Smooth muscle cell (in vitro differentiated cells): Measurements from ENCODE around the gene COQ8A. TPM values are rescaled to one million over a fixed set of nuclear protein-coding genes. Genes with fewer than 3 reads are reported as not detected.

ENCODE experiments used
- DNase-seq: peaks from one replicate; lab custom pipeline; 2025; ENCODE audit not compliant: unreplicated experiment; lab: John Stamatoyannopoulos, UW
- H2AFZ ChIP-seq: fragments of 200-600 bp; sonication (generic); 2 replicates; pipeline ENCODE4 v1.6.0; 2016; ENCODE audit warnings: antibody characterized with exemption, low read depth, mild to moderate bottlenecking
- H3F3A ChIP-seq: fragments of 200-600 bp; sonication (generic); 2 replicates; pipeline ENCODE4 v1.6.0; 2017; ENCODE audit warnings: antibody characterized with exemption, low read depth
- H3K27ac ChIP-seq: fragments of 200-600 bp; sonication (generic); 2 replicates; pipeline ENCODE4 v1.5.1; 2016; ENCODE audit warnings: low read depth, mild to moderate bottlenecking
- H3K27me3 ChIP-seq: fragments of 200-600 bp; sonication (generic); 2 replicates; pipeline ENCODE4 v1.6.1; 2016; ENCODE audit warnings: low read depth, mild to moderate bottlenecking
- H3K36me3 ChIP-seq: fragments of 200-600 bp; sonication (generic); 2 replicates; pipeline ENCODE4 v1.5.1; 2016; ENCODE audit warnings: low read depth
- H3K4me1 ChIP-seq: fragments of 200-600 bp; sonication (generic); 2 replicates; pipeline ENCODE4 v1.5.1; 2016; ENCODE audit warnings: low read depth
- H3K4me2 ChIP-seq: fragments of 200-600 bp; sonication (generic); 2 replicates; pipeline ENCODE4 v1.6.0; 2016; ENCODE audit warnings: mild to moderate bottlenecking
- H3K4me3 ChIP-seq: fragments of 200-600 bp; sonication (generic); 2 replicates; pipeline ENCODE4 v1.5.1; 2016; ENCODE audit warnings: mild to moderate bottlenecking
- H3K79me2 ChIP-seq: fragments of 200-600 bp; sonication (generic); 2 replicates; pipeline ENCODE4 v1.6.0; 2016; ENCODE audit warnings: low read depth, mild to moderate bottlenecking
- H3K9ac ChIP-seq: fragments of 200-600 bp; sonication (generic); 2 replicates; pipeline ENCODE4 v1.6.0; 2016; ENCODE audit warnings: low read depth
- H3K9me3 ChIP-seq: fragments of 200-600 bp; sonication (generic); replicated peaks from 2 replicates; pipeline ENCODE4 v1.5.1; 2016; ENCODE audit warnings: low read depth
- H4K20me1 ChIP-seq: fragments of 200-600 bp; sonication (generic); 2 replicates; pipeline ENCODE4 v1.6.0; 2016; ENCODE audit warnings: low read depth
- WGBS: methylation state at CpG from one replicate; pipeline ENCODE4 v1.1.7; 2016; ENCODE audit warnings: low lambda C conversion rate; 5-methylcytosine and 5-hydroxymethylcytosine counted together
- polyA plus RNA-seq: library from polyadenylated mRNA; unstranded; fragments of >200 nt; fragmentation: Nextera tagmentation; extraction: Ambion mirVana; gene quantifications from 2 replicates; pipeline ENCODE4 v1.2.1, GENCODE V29; 2016
- total RNA-seq: library from RNA; depleted of rRNA; stranded (reverse); fragments of >200 nt; gene quantifications from 2 replicates; pipeline ENCODE4 v1.2.3, GENCODE V29; 2014
- TF ChIP-seq, protein P1 (sequence below): fragments of 200-600 bp; sonication (generic); IDR thresholded peaks from 2 replicates; pipeline ENCODE4 v1.5.1; 2017; ENCODE audit warnings: borderline replicate concordance, mild to moderate bottlenecking, antibody characterized with exemption; ENCODE audit not compliant: insufficient read depth, poor library complexity, severe bottlenecking

COQ8A gene
- total and polyA plus RNA-seq, 2 experiments from 2014 or later: 3.1 to 3.4 TPM

- H3K4me3 ChIP-seq: no peak overlapping the region
- H2AFZ ChIP-seq: no peak overlapping the region
- no peak overlapping the region for H3K9ac ChIP-seq
- H3K4me2 ChIP-seq: no peak overlapping the region
- H3K36me3 ChIP-seq: no peaks in the 10 kb centered on the region
- no peaks in the 10 kb centered on the region for H4K20me1 ChIP-seq
- WGBS: 96% methylated on average over 31 of the region's 31 CpGs
- no peak for DNase-seq
- no peaks in the 10 kb centered on the region for H3K79me2 ChIP-seq
- no peaks in the 10 kb centered on the region for H3K9me3 ChIP-seq
- no peaks in the 10 kb centered on the region for H3K27me3 ChIP-seq
- no peak overlapping the region for H3K27ac ChIP-seq
- H3F3A ChIP-seq: peaks cover 7% of the 10 kb centered on the region
- TF ChIP-seq, protein P1, sequence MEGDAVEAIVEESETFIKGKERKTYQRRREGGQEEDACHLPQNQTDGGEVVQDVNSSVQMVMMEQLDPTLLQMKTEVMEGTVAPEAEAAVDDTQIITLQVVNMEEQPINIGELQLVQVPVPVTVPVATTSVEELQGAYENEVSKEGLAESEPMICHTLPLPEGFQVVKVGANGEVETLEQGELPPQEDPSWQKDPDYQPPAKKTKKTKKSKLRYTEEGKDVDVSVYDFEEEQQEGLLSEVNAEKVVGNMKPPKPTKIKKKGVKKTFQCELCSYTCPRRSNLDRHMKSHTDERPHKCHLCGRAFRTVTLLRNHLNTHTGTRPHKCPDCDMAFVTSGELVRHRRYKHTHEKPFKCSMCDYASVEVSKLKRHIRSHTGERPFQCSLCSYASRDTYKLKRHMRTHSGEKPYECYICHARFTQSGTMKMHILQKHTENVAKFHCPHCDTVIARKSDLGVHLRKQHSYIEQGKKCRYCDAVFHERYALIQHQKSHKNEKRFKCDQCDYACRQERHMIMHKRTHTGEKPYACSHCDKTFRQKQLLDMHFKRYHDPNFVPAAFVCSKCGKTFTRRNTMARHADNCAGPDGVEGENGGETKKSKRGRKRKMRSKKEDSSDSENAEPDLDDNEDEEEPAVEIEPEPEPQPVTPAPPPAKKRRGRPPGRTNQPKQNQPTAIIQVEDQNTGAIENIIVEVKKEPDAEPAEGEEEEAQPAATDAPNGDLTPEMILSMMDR: no peak
- H3K4me1 ChIP-seq: no peaks in the 10 kb centered on the region
Observed at GRCh38 chr1:226982451-226983177, 42.5 kb downstream of the COQ8A start.

DNA sequence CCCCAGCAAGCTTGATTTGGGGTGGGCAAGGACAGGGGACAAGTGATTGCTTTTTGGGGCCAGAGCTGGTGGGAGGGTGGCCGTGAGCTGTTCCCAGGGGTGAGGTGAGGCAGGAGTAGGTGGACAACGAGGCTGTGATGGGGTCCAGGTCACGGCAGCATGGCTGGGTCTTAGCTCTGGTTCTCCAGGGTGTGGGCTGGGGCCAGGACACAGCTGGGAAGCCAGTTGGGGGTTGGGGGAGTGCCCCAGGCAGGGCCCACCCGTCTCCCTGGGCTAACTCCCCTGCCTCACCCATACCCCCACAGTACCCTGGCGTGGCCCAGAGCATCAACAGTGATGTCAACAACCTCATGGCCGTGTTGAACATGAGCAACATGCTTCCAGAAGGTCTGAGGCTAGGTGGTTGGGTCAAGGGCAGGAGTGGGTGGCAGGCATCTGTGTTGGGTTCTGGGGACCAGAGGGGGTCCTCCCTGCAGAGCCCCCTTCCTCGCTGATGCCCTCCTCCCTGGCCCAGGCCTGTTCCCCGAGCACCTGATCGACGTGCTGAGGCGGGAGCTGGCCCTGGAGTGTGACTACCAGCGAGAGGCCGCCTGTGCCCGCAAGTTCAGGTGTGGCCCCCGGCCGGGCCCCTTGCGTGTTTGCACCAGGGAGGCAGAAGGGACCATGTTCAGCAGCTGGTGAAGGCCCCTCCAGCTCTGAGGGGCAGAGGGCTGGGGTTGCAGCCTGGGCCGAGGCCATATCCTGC is 43.3 kb downstream of the COQ8A start:
- Histone ChIP-seq H3K9me3 (no peaks in the 10 kb centered on the region), H3K9ac (no peak overlapping the region), H3K36me3 (no peaks in the 10 kb centered on the region), H2AFZ (no peak overlapping the region), H3K4me1 (no peaks in the 10 kb centered on the region), H3K79me2 (no peaks in the 10 kb centered on the region), H3F3A (peaks cover 7% of the 10 kb centered on the region), H3K4me3 (no peak overlapping the region), H3K4me2 (no peak overlapping the region), H4K20me1 (no peaks in the 10 kb centered on the region), H3K27ac (no peak overlapping the region), H3K27me3 (no peaks in the 10 kb centered on the region)
- 94% methylated on average over 18 of the region's 18 CpGs for WGBS
- DNase-seq: no peak
- TF ChIP-seq, protein P1: no peak

DNA sequence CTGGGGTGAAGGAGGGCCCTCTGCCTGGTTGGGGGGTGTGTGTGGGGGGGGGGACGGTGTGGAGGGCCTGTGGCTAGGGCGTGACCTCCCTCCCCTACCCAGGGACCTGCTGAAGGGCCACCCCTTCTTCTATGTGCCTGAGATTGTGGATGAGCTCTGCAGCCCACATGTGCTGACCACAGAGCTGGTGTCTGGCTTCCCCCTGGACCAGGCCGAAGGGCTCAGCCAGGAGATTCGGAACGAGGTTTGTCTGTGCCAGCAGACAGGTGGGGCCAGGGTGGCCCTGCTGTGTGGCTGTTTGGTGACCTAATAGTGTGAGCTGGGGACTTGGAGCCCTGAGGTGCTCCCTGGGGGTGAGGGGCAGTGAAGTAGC is 43.9 kb downstream of the COQ8A start:
- Histone ChIP-seq H3K79me2 (no peaks in the 10 kb centered on the region), H3K4me1 (no peaks in the 10 kb centered on the region), H3F3A (peaks cover 7% of the 10 kb centered on the region), H3K4me2 (no peak overlapping the region), H2AFZ (no peak overlapping the region), H4K20me1 (no peaks in the 10 kb centered on the region), H3K27me3 (no peaks in the 10 kb centered on the region), H3K9ac (no peak overlapping the region), H3K9me3 (no peaks in the 10 kb centered on the region), H3K4me3 (no peak overlapping the region), H3K27ac (no peak overlapping the region), H3K36me3 (no peaks in the 10 kb centered on the region)
- no peak for DNase-seq
- 80% methylated on average over 4 of the region's 5 CpGs for WGBS
- TF ChIP-seq, protein P1: no peak
